Measurements from ENCODE around the gene XKR8. TPM values are rescaled to one million over a fixed set of nuclear protein-coding genes. Genes with fewer than 3 reads are reported as not detected.
A peak's percentile ranks its signal among the peaks of the same experiment; 100 is the strongest.

The XKR8 gene
- polyA plus RNA-seq, 3 donors, result 12.3 to 36.7 (median 25.9) TPM

- H3K27ac Mint-ChIP-seq, result no peak overlapping the region
- Histone ChIP-seq H2AFZ (ENCODE audit: insufficient read depth, low read depth, low read length, poor library complexity, severe bottlenecking) (no peak overlapping the region), H3K4me2 (replicated peaks; ENCODE audit: extremely low read depth, low read length, poor library complexity, severe bottlenecking) (no peak overlapping the region), H3K9ac (ENCODE audit: insufficient read depth, low read length, poor library complexity, severe bottlenecking) (no peak overlapping the region), H3K79me2 (ENCODE audit: insufficient read depth, low read length) (no peaks in the 10 kb centered on the region), H3K4me1 (ENCODE audit: control insufficient read depth in 1 of 2, insufficient read depth in 2 of 2, low read length in 2 of 2) (peaks cover 17 to 20% of the 10 kb centered on the region in 2 donors), H3K4me3 (replicated peaks in 1 of 3; ENCODE audit: low read depth in 2 of 3, low read length in 3 of 3) (no peak overlapping the region), H4K20me1 (ENCODE audit: insufficient read depth, low read length) (no peaks in the 10 kb centered on the region), H3K9me3 (replicated peaks in 1 of 2; ENCODE audit: control insufficient read depth in 1 of 2, insufficient read depth in 1 of 2, low read length in 2 of 2) (no peaks in the 10 kb centered on the region), H3K27ac (ENCODE audit: low read depth in 1 of 2, low read length in 2 of 2) (no peak overlapping the region), H3K27me3 (ENCODE audit: control insufficient read depth in 2 of 2, insufficient read depth in 2 of 2, low read length in 2 of 2) (no peaks in the 10 kb centered on the region), H3K36me3 (replicated peaks in 1 of 2; ENCODE audit: control insufficient read depth in 1 of 2, insufficient read depth in 2 of 2, low read length in 2 of 2) (no peaks in the 10 kb centered on the region)
- H3K36me3 Mint-ChIP-seq, result no peaks in the 10 kb centered on the region
- intact Hi-C loops (cut with micrococcal nuclease), result no loop called here
- peaks cover 16% of the 10 kb centered on the region for H3K4me1 Mint-ChIP-seq
- peaks cover 0 to 7% (median 0%) of the 10 kb centered on the region in 7 donors for H3K9me3 Mint-ChIP-seq
- no peak overlapping the region for H3K4me3 Mint-ChIP-seq
- no peak for TF ChIP-seq CTCF (IDR thresholded peaks at IDR 0.05)
- DNase-seq, result no peak
- peaks cover 0 to 9% (median 4%) of the 10 kb centered on the region in 3 donors for H3K27me3 Mint-ChIP-seq (ENCODE audit: low read depth in 3 of 3)
- no CpG with 5 or more reads among the region's 5 CpGs for WGBS (ENCODE audit: insufficient coverage)
Observed at GRCh38 chr1:27928216-27928954, 31.4 kb upstream of the XKR8 start.

GRCh38 chr1:27931184-27931583 lies 28.6 kb upstream of the XKR8 start:
- Histone ChIP-seq H4K20me1 (ENCODE audit: insufficient read depth, low read length) (no peaks in the 10 kb centered on the region), H3K9ac (ENCODE audit: insufficient read depth, low read length, poor library complexity, severe bottlenecking) (no peak overlapping the region), H3K9me3 (replicated peaks in 1 of 2; ENCODE audit: control insufficient read depth in 1 of 2, insufficient read depth in 1 of 2, low read length in 2 of 2) (no peaks in the 10 kb centered on the region), H3K4me3 (replicated peaks in 1 of 3; ENCODE audit: low read depth in 2 of 3, low read length in 3 of 3) (no peak overlapping the region), H3K79me2 (ENCODE audit: insufficient read depth, low read length) (no peaks in the 10 kb centered on the region), H2AFZ (ENCODE audit: insufficient read depth, low read depth, low read length, poor library complexity, severe bottlenecking) (no peak overlapping the region), H3K27ac (ENCODE audit: low read depth in 1 of 2, low read length in 2 of 2) (no peak overlapping the region), H3K36me3 (replicated peaks in 1 of 2; ENCODE audit: control insufficient read depth in 1 of 2, insufficient read depth in 2 of 2, low read length in 2 of 2) (no peaks in the 10 kb centered on the region), H3K27me3 (ENCODE audit: control insufficient read depth in 2 of 2, insufficient read depth in 2 of 2, low read length in 2 of 2) (peaks cover 0 to 11% of the 10 kb centered on the region in 2 donors), H3K4me2 (replicated peaks; ENCODE audit: extremely low read depth, low read length, poor library complexity, severe bottlenecking) (no peak overlapping the region), H3K4me1 (ENCODE audit: control insufficient read depth in 1 of 2, insufficient read depth in 2 of 2, low read length in 2 of 2) (peaks cover 31 to 36% of the 10 kb centered on the region in 2 donors)
- H3K27ac Mint-ChIP-seq, result peak overlapping the region; percentile 12 to 80 (median 73)
- DNase-seq, result no peak
- peaks cover 0 to 9% (median 0%) of the 10 kb centered on the region in 7 donors for H3K9me3 Mint-ChIP-seq
- TF ChIP-seq CTCF (IDR thresholded peaks at IDR 0.05), result no peak
- 83% methylated on average over 1 of the region's 6 CpGs for WGBS (ENCODE audit: insufficient coverage)
- intact Hi-C loops (cut with micrococcal nuclease), result no loop called here
- peaks cover 18 to 24% (median 20%) of the 10 kb centered on the region in 3 donors for H3K27me3 Mint-ChIP-seq (ENCODE audit: low read depth in 3 of 3)
- H3K36me3 Mint-ChIP-seq, result peaks cover 0 to 3% of the 10 kb centered on the region in 2 donors
- no peak overlapping the region for H3K4me3 Mint-ChIP-seq
- peaks cover 32% of the 10 kb centered on the region for H3K4me1 Mint-ChIP-seq
